K562 (cell line): Measurements from ENCODE around the gene ZBTB38. TPM values are rescaled to one million over a fixed set of nuclear protein-coding genes. Genes with fewer than 3 reads are reported as not detected.
A peak's percentile ranks its signal among the peaks of the same experiment; 100 is the strongest.

ENCODE experiments used
- CBFB ChIP-seq: sonication (generic); formaldehyde crosslinking; IDR thresholded peaks from 2 replicates; pipeline ENCODE4 v1.4.0; 2020; ENCODE audit warnings: mild to moderate bottlenecking, missing genetic modification reagents
- CHD1 ChIP-seq: fragments of 200-600 bp; sonication (generic); IDR thresholded peaks from one replicate; pipeline ENCODE4 v1.6.1; 2012; ENCODE audit warnings: mild to moderate bottlenecking, moderate library complexity, low read length, inconsistent platforms
- DNMT1 ChIP-seq: fragments of 450-650 bp; IDR thresholded peaks from 2 replicates; pipeline ENCODE4 v1.6.1; 2016; ENCODE audit warnings: antibody characterized with exemption, mild to moderate bottlenecking
- EP400 ChIP-seq: fragments of 450-650 bp; IDR thresholded peaks from 2 replicates; pipeline ENCODE4 v1.6.1; 2017; ENCODE audit warnings: antibody characterized with exemption, mild to moderate bottlenecking, moderate library complexity
- FOXK2 ChIP-seq, 2 experiments: fragments of 450-650 bp; IDR thresholded peaks in 1 of 2; conservative IDR thresholded peaks in 1 of 2; 2 replicates each; pipeline ENCODE4 v1.6.1; 2016; ENCODE audit warnings: low read depth in 2 of 2, mild to moderate bottlenecking in 1 of 2
- HIVEP1 ChIP-seq: fragments of 250-450 bp; sonication (Bioruptor Pico); IDR thresholded peaks from 2 replicates; pipeline ENCODE4 v1.4.0; 2020; ENCODE audit warnings: mild to moderate bottlenecking
- HOXB6 ChIP-seq: fragments of 250-450 bp; sonication (Bioruptor Pico); IDR thresholded peaks from 2 replicates; pipeline ENCODE4 v1.5.1; 2022; ENCODE audit warnings: mild to moderate bottlenecking, borderline replicate concordance
- MAZ ChIP-seq, 2 experiments: fragments of 450-650 bp in 1 of 2; sonication (generic) in 1 of 2; formaldehyde crosslinking; IDR thresholded peaks in 1 of 2; conservative IDR thresholded peaks in 1 of 2; 2 replicates each; pipeline versions ENCODE4 v1.4.0 to v1.5.0; 2020; ENCODE audit warnings: mild to moderate bottlenecking in 1 of 2, missing genetic modification reagents in 1 of 2
- NCOR1 ChIP-seq: fragments of 450-650 bp; IDR thresholded peaks from 2 replicates; pipeline ENCODE4 v1.6.1; 2016; ENCODE audit warnings: mild to moderate bottlenecking, moderate library complexity
- PCBP1 ChIP-seq: fragments of 200-400 bp; formaldehyde crosslinking; IDR thresholded peaks from 2 replicates; pipeline ENCODE4 v1.6.1; 2018; ENCODE audit warnings: mild to moderate bottlenecking, low read depth, low read length; ENCODE audit not compliant: poor library complexity, severe bottlenecking
- RB1 ChIP-seq: fragments of 450-650 bp; IDR thresholded peaks from 2 replicates; pipeline ENCODE4 v1.6.1; 2017; ENCODE audit warnings: low read depth, mild to moderate bottlenecking
- RBM14 ChIP-seq: fragments of 200-400 bp; formaldehyde crosslinking; IDR thresholded peaks from 2 replicates; pipeline ENCODE4 v1.6.1; 2018; ENCODE audit warnings: low read depth, mild to moderate bottlenecking, low read length, moderate library complexity, borderline replicate concordance; ENCODE audit not compliant: insufficient read depth
- TAF9B ChIP-seq: fragments of 450-650 bp; IDR thresholded peaks from 2 replicates; pipeline ENCODE4 v1.6.1; 2018; ENCODE audit warnings: mild to moderate bottlenecking; ENCODE audit not compliant: partially characterized antibody
- TFAP4 ChIP-seq: sonication (generic); formaldehyde crosslinking; IDR thresholded peaks from 2 replicates; pipeline ENCODE4 v1.8.0; 2022; ENCODE audit warnings: missing genetic modification reagents, mild to moderate bottlenecking, moderate library complexity, borderline replicate concordance
- ZBTB5 ChIP-seq: fragments of 450-650 bp; IDR thresholded peaks from 2 replicates; pipeline ENCODE4 v1.6.1; 2017; ENCODE audit warnings: antibody characterized with exemption
- ZNF253 ChIP-seq: fragments of 250-450 bp; sonication (Bioruptor Pico); conservative IDR thresholded peaks from 2 replicates; pipeline ENCODE4 v1.6.1; 2021; ENCODE audit warnings: mild to moderate bottlenecking
- ZNF3 ChIP-seq: fragments of 250-450 bp; sonication (Bioruptor Pico); IDR thresholded peaks from 2 replicates; pipeline ENCODE4 v1.5.0; 2021; ENCODE audit warnings: mild to moderate bottlenecking, moderate library complexity
- polyA plus RNA-seq, 8 experiments: library from polyadenylated mRNA; depleted of rRNA in 4 of 8; stranded (reverse) in 5 of 8; unstranded in 3 of 8; fragments of >200 nt; fragmentation: Nextera tagmentation in 2 of 8; fragmentation: Illumina TruSeq in 1 of 8; extraction: Ambion mirVana in 2 of 8; extraction: Trizol in 1 of 8; gene quantifications; 2 replicates each; pipeline versions ENCODE4 v1.2.1 to v1.2.3, GENCODE V29; 2011 to 2014; ENCODE audit warnings: inconsistent platforms in 1 of 8, missing spikeins in 1 of 8
- total RNA-seq, 7 experiments: library from RNA; depleted of rRNA in 6 of 7; stranded (reverse); fragments of >200 nt in 6 of 7; fragmentation: Illumina TruSeq in 2 of 7; extraction: Trizol in 2 of 7; gene quantifications; 2 replicates each; pipeline versions ENCODE4 v1.2.1 to v1.2.3, GENCODE V29; 2011 to 2021; ENCODE audit warnings: low replicate concordance in 1 of 7

The ZBTB38 gene
- total and polyA plus RNA-seq, 9 of the 15 experiments (the other 6 are each of a cell fraction or from before 2014, with no cell fraction given): 12.1 to 39.4 (median 22.9) TPM

GRCh38 chr3:141331377-141332318 lies 36.7 kb upstream of the ZBTB38 start (continued):
- TF ChIP-seq DNMT1 (no peak), PCBP1 (no peak), ZNF253 (CRISPR knock-in tag) (no peak), HOXB6 (CRISPR knock-in tag) (no peak), FOXK2 (conservative IDR thresholded peaks at IDR 0.05 in 1 of 2, IDR thresholded peaks at IDR 0.05 in 1 of 2; ENCODE audit: low read depth in 2 of 2) (no peak), TAF9B (peak; percentile 63), ZNF3 (CRISPR knock-in tag) (no peak), CHD1 (no peak), RBM14 (no peak), CBFB (CRISPR knock-in tag) (no peak), RB1 (no peak), NCOR1 (peak; percentile 75), TFAP4 (0 out of 2 replicates have a peak, but pooled peaks have one; percentile 36), ZBTB5 (peak; percentile 91), EP400 (peak; percentile 33; the same call in 1 of the 2 replicates), HIVEP1 (CRISPR knock-in tag) (no peak), MAZ (CRISPR knock-in tag; conservative IDR thresholded peaks at IDR 0.05 in 1 of 2, IDR thresholded peaks at IDR 0.05 in 1 of 2) (peak; percentile 25 to 63; a peak in 3 of 4 replicates)
